GM18519 (cell line): ENCODE measurements around the gene SYNE2.

Source experiments
- ATAC-seq: cut with Tn5 transposase; IDR thresholded peaks from one replicate; pipeline ENCODE4 v1.9.1; 2021; ENCODE audit warnings: mild to moderate bottlenecking, moderate library complexity; ENCODE audit not compliant: unreplicated experiment, low FRiP score

SYNE2 gene

DNA sequence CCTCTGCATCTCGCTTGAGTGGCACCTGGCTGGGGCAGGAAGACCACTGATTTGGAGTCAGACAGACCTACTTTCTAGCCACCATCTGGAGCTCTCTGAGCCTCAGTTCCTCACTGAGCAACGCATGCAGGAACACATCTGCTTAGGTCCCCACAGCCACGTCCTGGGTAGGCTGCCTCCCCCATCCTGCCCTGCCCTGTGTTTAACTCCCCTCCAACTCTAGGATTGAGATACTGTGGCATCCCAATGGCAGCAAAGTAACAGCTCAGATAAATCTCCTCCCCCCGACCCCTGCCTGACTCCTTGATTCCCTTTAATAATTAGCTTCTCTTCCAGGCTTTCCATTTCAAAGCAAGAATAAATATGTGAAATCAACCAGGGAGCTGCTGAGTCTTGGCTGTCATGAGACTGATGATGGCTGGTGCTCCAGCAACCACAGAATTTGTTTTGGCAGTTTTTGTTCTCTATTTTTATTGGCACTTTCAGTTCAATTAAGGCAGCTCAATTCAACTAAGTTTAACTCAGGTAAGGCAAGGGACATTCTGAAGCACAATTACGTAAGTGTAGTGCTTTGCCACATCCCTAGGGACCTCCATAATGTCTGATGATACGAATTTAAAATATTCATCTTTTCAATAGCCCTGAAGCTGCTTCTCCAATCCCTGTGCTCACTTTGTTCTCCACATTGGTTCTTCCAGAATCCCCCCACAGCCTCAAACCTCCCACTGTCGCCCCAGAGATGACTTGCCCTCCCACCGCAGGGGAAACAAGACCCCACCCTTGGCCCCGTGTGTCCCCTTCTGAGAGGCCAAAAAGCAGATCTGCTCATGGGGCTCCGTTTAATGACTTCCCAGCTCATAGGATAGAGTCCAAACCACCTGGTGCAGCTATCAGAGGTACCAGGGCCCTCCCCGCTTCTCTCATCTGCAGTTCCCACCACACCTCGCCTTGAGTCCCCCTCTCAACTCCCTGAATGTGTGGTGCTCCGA is 383.1 kb downstream of the SYNE2 start:
- ATAC-seq = peak; percentile 57

DNA sequence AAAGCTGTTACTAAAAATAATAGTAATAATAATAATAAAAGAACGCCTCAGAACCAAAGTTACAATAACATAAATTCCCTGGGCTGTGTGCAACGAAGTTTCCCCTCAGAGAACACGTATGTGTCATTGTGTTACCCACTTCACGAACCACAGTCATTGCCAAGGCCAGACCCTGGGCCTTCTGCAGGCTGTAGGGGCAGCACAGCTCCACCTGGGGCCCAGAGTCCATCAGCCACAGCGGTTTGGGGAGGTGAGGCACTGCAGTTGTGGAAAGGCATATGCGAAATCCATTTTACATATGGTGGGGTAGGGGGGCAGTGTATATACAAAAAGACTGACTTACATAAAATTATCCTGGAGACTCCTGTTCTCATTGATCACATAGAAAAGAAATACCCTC is 385.2 kb downstream of the SYNE2 start:
- ATAC-seq = no peak

DNA sequence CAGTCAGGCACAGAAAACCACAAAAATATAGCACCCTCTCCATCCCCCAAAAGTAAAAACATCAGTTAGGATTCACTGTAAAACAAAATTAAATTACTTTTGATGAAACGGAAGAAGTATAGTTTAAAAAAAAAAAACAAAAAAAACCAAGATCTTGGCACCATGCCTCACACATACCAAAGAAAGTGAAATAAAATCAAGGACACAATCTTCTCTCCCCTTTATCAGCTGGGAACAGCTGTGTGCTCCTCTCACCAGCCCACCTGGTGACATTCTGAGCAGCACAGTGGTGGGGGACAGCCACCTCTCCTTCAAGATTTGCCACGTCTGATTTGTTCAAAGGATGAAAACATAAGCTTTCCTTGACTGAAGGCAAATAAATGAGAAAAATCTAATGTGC is 385.8 kb downstream of the SYNE2 start:
- no peak for ATAC-seq

DNA sequence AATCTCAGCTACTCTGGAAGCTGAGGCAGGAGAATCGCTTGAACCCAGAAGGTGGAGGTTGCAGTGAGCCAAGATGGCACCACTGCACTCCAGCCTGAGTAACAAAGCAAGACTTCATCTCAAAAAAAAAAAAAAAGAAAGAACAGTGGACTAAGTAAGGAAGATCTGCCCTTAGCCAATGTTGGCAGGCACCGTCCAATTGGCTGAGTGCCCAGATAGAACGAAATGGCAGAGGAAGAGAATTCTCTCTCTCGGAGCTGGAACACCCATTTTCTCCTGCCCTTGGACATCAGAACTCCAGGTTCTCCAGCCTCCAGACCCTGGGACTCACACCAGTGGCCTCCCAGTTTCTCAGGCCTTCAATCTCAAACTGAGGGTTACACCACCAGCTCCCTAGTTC is 391.5 kb downstream of the SYNE2 start:
- no peak for ATAC-seq

DNA sequence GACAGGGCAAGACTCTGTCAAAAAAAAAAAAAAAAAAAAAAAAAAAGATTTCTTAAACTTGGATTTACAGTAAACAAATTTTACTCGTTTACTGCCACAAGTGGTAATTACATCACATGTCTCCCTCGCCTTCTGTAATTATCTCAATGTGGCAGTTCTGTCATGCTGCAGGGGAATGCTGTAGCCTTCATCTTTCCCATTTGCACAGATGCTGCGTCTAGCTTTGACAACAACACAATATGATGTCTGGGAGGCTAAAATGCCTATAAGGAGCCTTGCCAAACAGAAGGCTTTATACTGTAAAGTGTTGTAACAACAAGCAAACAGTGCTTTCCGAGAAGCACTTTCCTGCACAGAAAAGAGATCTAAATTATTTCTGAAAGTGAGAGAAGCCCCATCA is 392.7 kb downstream of the SYNE2 start:
- ATAC-seq = no peak

DNA sequence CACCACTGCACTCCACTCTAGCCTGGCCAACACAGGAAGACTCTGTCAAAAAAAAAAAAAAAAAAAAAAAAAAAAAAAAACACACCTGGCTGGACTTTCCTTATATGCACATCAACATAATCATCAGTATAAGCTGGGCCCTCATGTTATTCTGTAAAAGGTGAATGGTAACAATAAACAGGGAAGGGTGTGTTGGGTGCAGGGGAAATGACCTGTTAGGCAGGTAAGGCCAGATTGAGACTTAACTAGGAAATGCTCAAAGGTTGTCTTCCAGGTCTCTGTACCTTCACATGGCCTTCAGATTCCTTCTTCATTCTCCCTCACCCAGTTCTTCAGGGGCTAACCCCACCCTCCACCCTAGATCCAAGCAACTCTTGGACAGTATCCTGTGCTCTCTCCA is 393.9 kb downstream of the SYNE2 start:
- ATAC-seq = no peak

DNA sequence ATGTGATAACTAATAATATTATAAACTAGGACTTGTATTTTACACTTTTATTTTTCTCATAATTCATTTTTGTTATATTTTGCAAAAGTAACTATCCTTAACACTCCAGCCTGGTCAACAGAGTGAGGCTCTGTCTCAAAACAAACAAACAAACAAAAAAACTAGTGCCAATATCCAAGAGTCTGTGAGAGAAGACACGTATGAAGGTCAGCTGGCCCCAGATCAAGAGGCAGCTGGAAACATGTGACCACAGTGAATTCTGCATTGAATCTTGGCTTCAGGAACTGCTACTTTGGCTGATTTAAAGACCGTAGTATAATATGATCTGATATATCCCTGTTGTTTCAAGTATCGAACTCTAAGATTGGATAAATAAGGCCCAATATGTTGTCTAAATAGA is 394.4 kb downstream of the SYNE2 start:
- no peak for ATAC-seq

DNA sequence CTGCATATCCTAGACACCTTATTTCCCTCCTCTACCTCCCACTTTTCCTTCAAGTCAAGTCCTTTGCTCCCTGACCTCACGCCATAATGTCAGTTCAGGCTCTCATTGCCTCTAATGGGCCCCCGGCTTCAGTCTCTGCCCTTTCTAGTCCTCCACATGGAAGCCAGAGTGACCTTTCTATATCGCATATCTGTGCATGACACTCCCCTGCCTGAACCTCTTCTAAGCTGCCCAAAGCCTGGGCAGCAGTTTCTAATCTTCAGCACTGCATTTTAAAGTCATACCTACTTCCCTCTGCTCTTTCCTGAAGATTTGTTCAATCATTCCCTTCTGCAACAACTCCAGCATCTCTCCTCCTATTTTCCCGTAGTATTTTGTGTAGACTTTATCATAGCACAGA is 395.9 kb downstream of the SYNE2 start:
- ATAC-seq = no peak

DNA sequence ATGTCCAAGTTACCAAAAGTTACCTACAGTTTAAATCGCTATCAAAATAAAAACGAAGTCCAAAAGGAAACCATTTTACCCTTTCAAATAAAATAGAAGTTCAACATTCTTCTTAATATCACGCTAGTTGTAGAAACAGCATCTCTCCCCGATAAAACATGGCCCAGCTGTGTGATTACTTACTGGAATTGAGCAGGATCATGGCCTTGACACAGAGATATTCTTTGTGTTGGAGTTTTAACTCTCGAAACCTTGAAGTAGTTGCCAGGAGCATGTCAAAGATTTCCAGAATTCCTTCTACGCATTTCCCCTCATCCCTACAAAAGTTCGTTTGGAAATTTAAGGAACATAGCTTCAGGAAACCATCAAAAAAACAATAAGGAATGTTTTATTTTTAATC is 396.6 kb downstream of the SYNE2 start:
- ATAC-seq = no peak

DNA sequence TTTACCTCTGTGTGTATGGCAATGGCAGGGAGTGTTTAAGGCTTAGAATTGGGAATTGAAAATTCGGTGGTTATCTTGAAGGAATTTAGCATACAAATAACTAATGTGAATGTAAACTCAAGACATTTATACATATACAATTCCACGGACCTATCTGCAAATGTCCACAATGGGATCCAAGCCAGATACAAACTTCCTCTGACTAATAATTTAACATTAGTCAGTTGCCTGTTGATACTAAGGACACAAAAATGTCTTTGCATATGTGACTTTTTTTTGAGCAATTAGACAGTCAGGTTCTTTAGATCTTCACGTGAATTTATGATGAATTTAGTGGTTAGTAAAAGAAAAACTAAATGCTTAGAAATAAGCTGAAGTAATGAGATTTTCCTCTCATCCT is 400.9 kb downstream of the SYNE2 start:
- ATAC-seq = no peak

DNA sequence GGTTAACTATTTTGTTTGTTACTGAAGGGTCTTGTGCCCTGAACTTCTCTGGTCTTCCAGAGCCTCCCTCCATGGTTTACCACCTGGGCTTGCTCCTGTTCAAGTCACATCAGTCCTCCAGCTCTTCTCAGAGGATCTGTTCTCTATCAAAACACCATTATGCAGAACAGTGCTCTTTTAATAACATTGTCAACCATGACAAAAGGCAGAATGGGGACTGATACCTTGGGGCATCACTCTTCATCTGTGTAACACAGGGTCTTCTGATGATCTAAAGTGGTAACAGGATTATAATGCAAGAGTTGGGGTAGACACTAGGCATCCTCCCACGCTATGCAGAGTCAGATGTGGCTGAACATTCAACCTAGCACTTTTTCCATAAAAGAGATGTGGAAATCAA is 403.0 kb downstream of the SYNE2 start:
- no peak for ATAC-seq

DNA sequence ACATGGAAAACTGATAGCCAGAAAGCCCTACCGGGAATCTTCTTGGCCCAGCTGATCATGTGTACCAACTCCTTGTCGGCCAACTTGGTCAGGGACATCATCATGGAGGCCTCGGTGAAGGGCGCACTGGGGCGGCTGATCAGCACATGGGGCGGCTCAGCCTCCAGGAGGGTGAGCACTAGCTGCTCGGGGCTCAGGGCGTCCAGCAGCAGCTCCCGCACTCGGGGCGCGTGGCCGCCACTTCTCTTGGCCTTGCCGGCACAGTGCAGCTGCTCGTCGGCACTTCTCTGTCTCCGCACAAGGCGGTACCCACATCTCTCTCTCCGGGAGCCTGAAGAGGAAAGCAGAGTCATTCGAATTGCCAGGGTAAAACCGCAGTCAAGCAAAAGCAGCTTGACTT is 407.6 kb downstream of the SYNE2 start:
- ATAC-seq = no peak

DNA sequence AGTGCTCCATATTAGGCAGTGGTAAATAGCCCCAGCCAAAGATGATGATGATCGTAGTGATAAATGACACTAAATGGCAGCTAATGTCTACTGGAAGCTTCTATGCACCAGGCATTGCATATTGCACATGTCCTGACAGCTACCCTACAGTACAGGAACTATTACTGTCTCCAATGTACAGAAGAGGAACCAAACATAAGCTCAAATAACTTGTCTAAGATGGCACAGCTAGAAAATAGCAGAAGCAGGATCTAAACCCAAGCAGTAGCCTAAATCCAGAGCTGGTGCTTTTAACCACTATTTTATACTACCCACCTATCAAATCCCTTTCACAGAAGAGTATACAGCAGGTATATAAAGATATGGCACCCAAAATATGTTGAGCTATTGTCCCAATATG is 412.4 kb downstream of the SYNE2 start:
- ATAC-seq = no peak

DNA sequence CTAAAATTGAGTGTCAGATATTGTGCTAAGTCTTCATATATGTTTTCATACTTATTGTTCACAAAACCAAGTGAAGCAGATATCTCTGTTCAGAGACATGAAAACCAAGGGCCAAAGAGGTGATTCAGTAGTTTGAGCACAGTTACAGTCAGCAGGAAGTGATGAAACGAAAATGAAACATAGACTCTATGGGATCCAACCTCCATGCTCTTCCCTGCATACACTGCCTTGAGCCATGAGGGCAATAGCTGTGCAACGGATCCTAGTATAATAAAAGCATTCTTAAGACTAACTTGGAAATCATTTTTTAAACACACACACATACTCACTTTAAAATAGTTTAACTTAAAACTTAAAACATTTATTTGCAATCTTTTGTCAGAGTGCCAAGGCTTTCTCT is 413.4 kb downstream of the SYNE2 start:
- ATAC-seq = no peak

DNA sequence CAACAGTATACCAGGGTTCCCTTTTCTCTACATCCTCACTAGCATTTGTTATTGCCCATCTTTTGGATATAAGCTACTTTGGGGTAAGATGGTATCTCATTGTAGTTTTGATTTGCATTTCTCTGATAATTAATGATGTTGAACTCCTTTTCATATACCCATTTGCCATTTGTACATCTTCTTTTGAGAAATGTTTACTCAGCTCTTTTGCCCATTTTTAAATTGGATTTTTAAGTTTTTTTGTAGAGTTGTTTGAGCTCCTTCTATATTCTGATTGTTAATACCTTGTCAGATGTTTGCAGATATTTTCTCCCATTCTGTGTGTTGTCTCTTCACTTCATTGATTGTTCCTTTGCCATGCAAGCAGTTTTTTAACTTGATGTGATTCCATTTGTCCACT is 419.2 kb downstream of the SYNE2 start:
- no peak for ATAC-seq
